Measurements from ENCODE around the gene SKAP1.

GRCh38 chr17:48385319-48385718 is 44.7 kb downstream of the SKAP1 start:
- no peak for TF ChIP-seq OSR1 (CRISPR knock-in tag; IDR thresholded peaks at IDR 0.05)
- no peak for TF ChIP-seq ARNTL (CRISPR knock-in tag; IDR thresholded peaks at IDR 0.05; ENCODE audit: borderline replicate concordance, low read depth)
- TF ChIP-seq ESRRG (CRISPR knock-in tag; IDR thresholded peaks at IDR 0.05), result no peak

All from SK-N-SH treated with all-trans-retinoic acid at 6 μM for 48 hours (cell line).